ENCODE measurements around the gene DPYD. TPM values are rescaled to one million over a fixed set of nuclear protein-coding genes. Genes with fewer than 3 reads are reported as not detected.

Gene DPYD
- total and polyA plus RNA-seq, 9 donors = 17.2 to 45.9 (median 38.7) TPM

DNA sequence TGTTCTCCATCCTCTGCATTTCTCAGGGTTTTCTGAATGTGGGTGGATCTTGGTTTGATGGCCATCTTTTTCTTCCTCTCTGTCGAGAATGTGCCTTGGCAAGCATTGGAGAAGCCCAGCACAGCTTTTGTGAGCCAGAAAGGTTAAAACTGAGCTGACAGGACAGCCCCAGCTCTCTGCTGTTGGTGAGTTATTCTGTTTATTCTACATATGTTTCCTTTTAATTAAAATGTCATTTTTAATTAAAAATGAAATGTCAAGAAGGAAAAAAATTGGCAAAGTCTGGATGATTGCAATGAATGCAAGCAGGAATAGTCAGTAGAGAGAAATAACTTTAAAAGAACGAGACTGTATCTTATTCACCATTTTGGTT lies 873.4 kb downstream of the DPYD start:
- intact Hi-C loops (cut with DNase I) = no loop called here
- no peaks in the 10 kb centered on the region for H3K9me3 ChIP-seq

DNA sequence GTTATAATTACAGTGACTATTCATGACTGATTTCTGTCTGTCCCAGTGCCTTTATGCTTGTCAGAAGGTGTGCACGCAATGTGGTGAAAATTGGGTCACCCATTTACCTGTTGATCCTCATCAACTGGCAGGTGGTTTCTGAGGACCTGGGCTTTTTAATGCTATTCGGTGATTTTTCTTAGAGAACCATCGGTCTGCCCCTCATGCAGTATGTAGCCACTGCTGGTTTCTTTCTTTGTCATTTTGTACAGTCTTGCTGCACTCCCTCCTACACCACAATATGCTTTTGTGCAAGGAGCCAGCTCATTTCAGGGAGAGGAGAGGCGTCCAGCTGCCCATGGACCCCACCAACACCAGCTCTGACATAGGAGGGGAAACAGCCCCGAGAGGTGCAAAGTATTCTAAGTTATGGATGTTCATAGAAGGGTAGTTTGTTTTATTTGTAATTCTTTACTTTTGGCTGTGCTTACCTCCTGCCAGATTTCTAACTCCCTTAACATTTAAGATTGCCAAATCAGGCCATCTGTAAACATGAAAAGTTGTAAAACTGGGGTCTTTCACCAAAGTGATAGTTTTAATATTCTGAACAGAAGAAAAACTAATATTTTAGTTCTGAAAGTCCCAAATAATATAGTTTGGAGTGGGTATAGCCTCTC lies 873.9 kb downstream of the DPYD start:
- H3K27me3 ChIP-seq = no peaks in the 10 kb centered on the region
- no peak overlapping the region for H3K4me3 ChIP-seq
- TF ChIP-seq, protein P1, sequence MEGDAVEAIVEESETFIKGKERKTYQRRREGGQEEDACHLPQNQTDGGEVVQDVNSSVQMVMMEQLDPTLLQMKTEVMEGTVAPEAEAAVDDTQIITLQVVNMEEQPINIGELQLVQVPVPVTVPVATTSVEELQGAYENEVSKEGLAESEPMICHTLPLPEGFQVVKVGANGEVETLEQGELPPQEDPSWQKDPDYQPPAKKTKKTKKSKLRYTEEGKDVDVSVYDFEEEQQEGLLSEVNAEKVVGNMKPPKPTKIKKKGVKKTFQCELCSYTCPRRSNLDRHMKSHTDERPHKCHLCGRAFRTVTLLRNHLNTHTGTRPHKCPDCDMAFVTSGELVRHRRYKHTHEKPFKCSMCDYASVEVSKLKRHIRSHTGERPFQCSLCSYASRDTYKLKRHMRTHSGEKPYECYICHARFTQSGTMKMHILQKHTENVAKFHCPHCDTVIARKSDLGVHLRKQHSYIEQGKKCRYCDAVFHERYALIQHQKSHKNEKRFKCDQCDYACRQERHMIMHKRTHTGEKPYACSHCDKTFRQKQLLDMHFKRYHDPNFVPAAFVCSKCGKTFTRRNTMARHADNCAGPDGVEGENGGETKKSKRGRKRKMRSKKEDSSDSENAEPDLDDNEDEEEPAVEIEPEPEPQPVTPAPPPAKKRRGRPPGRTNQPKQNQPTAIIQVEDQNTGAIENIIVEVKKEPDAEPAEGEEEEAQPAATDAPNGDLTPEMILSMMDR (IDR thresholded peaks at IDR 0.05) = no peak
- no peak for TF ChIP-seq EP300 (IDR thresholded peaks at IDR 0.05)
- no peak for TF ChIP-seq POLR2A (IDR thresholded peaks at IDR 0.05)
- H3K36me3 ChIP-seq = no peaks in the 10 kb centered on the region
- DNase-seq = no peak
- no peak overlapping the region for H3K27ac ChIP-seq
- 87 to 93% (median 89%) methylated on average over 5 of the region's 5 CpGs for WGBS, 3 donors
- H3K9me3 ChIP-seq = no peaks in the 10 kb centered on the region
- intact Hi-C loops (cut with DNase I) = no loop called here
- no peaks in the 10 kb centered on the region for H3K4me1 ChIP-seq (ENCODE audit: insufficient read depth)

More for the DNA sequence above, 873.4 kb downstream of the DPYD start:
- WGBS, 3 donors = 34 to 44% (median 35%) methylated on average over 2 of the region's 2 CpGs
- TF ChIP-seq POLR2A (IDR thresholded peaks at IDR 0.05) (no peak), EP300 (IDR thresholded peaks at IDR 0.05) (no peak)
- TF ChIP-seq, protein P1 (IDR thresholded peaks at IDR 0.05) = no peak
- H3K4me3 ChIP-seq = no peak overlapping the region
- H3K27me3 ChIP-seq = no peaks in the 10 kb centered on the region
- DNase-seq = no peak
- H3K36me3 ChIP-seq = no peaks in the 10 kb centered on the region
- H3K27ac ChIP-seq = no peak overlapping the region
- no peaks in the 10 kb centered on the region for H3K4me1 ChIP-seq (ENCODE audit: insufficient read depth)

DNA sequence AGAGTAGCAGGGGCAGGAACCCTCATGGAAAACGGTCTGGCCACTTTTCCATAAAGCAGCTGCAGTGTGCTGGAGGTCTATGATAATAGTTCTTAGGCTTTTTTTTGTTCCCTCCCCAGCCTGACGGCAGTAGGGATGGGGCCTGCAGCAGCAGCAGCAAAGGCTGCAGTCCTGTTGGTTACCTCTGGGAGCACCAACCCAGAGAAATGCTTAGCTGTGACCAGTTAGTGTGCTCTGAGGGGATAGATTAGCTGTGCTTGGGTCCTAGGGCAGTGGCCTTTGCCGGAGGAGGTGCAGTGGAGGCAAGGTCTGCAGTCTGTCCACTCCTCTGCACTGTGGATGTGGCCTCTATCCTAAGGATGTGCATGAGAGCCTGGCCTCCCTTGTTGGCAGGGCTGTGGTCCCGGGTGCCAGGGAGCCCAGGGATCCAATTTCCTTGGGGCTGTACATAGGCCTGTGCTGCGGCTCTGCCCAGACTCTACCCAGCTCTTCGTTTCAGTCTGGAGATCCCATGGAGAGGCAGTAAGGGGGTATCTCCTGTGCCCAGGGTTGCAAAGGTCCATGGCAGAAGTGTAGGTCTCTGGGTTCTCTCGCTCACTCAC lies 876.6 kb downstream of the DPYD start:
- Histone ChIP-seq H3K4me1 (ENCODE audit: insufficient read depth) (no peaks in the 10 kb centered on the region), H3K36me3 (no peaks in the 10 kb centered on the region), H3K27ac (no peak overlapping the region), H3K4me3 (no peak overlapping the region), H3K9me3 (no peaks in the 10 kb centered on the region), H3K27me3 (no peaks in the 10 kb centered on the region)
- intact Hi-C loops (cut with DNase I) = no loop called here
- no peak for DNase-seq
- WGBS, 3 donors = 89 to 93% (median 93%) methylated on average over 7 of the region's 7 CpGs
- no peak for TF ChIP-seq EP300 (IDR thresholded peaks at IDR 0.05)
- TF ChIP-seq, protein P1 (IDR thresholded peaks at IDR 0.05) = no peak
- no peak for TF ChIP-seq POLR2A (IDR thresholded peaks at IDR 0.05)

DNA sequence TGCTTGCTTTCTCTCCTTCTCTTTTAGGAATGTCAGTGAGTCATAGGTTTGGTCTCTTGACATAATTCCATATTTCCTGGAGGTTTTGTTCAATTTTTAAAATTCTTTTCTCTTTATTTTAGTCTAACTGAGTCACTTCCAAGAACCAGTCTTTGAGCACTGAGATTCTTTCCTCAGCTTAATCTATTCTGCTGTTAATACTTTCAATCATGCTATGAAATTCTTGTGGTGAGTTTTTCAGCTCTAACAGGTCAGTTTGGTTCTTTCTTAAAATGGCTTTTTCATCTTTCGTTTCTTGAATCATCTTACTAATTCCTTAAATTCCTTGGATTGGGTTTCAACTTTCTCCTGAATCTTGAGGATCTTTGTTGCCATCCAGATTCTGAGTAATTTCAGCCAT lies 878.3 kb downstream of the DPYD start:
- H3K4me3 ChIP-seq = no peak overlapping the region
- WGBS, 3 donors = 67 to 80% (median 80%) methylated on average over 1 of the region's 1 CpG
- no peaks in the 10 kb centered on the region for H3K27me3 ChIP-seq
- TF ChIP-seq, protein P1 (IDR thresholded peaks at IDR 0.05) = no peak
- TF ChIP-seq EP300 (IDR thresholded peaks at IDR 0.05) (no peak), POLR2A (IDR thresholded peaks at IDR 0.05) (no peak)
- DNase-seq = no peak
- intact Hi-C loops (cut with DNase I) = no loop called here
- H3K4me1 ChIP-seq (ENCODE audit: insufficient read depth) = no peaks in the 10 kb centered on the region
- H3K36me3 ChIP-seq = no peaks in the 10 kb centered on the region
- no peaks in the 10 kb centered on the region for H3K9me3 ChIP-seq
- H3K27ac ChIP-seq = no peak overlapping the region

Data from ovary (tissue), 9 donors.